ENCODE results near the gene PUM1.

PUM1 gene

DNA sequence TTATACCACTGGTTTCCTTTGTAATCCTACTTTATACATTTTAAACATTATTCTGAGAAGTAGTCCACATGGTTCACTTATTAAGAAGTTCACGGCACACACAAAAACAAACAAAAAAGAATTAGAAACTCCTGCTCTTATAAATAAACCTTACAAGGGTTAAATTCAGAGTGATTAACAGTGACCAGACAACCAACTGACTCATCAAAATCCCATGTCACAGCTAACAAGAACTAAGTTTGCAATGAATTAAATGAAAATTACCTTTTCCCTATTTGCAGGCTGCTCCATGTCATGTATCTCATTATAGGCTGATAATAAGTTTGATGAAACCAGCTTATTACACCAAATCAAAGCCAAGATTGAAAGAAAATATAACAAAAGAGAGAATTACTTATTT, 77.5 kb downstream of the PUM1 start:
- TF ChIP-seq, protein P1, sequence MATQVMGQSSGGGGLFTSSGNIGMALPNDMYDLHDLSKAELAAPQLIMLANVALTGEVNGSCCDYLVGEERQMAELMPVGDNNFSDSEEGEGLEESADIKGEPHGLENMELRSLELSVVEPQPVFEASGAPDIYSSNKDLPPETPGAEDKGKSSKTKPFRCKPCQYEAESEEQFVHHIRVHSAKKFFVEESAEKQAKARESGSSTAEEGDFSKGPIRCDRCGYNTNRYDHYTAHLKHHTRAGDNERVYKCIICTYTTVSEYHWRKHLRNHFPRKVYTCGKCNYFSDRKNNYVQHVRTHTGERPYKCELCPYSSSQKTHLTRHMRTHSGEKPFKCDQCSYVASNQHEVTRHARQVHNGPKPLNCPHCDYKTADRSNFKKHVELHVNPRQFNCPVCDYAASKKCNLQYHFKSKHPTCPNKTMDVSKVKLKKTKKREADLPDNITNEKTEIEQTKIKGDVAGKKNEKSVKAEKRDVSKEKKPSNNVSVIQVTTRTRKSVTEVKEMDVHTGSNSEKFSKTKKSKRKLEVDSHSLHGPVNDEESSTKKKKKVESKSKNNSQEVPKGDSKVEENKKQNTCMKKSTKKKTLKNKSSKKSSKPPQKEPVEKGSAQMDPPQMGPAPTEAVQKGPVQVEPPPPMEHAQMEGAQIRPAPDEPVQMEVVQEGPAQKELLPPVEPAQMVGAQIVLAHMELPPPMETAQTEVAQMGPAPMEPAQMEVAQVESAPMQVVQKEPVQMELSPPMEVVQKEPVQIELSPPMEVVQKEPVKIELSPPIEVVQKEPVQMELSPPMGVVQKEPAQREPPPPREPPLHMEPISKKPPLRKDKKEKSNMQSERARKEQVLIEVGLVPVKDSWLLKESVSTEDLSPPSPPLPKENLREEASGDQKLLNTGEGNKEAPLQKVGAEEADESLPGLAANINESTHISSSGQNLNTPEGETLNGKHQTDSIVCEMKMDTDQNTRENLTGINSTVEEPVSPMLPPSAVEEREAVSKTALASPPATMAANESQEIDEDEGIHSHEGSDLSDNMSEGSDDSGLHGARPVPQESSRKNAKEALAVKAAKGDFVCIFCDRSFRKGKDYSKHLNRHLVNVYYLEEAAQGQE (IDR thresholded peaks at IDR 0.05; ENCODE audit: insufficient read depth in 1 of 2, low read depth in 2 of 2, low read length in 2 of 2) = no peak
- TF ChIP-seq SIN3A (IDR thresholded peaks at IDR 0.05; ENCODE audit: borderline replicate concordance, insufficient read depth, low read length) (no peak), POLR2AphosphoS5 (IDR thresholded peaks at IDR 0.05; ENCODE audit: low read depth, low read length) (no peak), TAF1 (IDR thresholded peaks at IDR 0.05; ENCODE audit: borderline replicate concordance, insufficient read depth, low read length) (no peak), FOXP2 (optimal IDR thresholded peaks at IDR 0.05; ENCODE audit: borderline replicate concordance, extremely low read depth, extremely low read length, insufficient read depth) (no peak)

DNA sequence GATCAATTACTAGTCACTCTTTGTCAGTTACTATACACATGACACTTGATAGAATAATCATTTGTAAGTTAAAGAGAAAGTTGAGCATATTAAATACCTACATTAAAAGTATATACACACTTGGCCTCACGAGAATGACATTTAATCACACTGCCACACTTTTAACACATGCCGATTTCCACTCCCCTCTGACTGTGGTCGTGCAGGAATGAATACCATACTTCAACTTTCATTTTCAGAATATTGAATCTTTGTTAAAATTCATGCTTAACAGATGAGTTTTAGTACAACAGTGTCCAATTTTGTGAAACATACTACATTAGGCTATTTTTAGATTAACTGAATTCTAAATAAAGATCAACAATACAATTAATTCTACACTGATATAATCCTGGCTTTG, 78.8 kb downstream of the PUM1 start:
- TF ChIP-seq, protein P1 (IDR thresholded peaks at IDR 0.05; ENCODE audit: insufficient read depth in 1 of 2, low read depth in 2 of 2, low read length in 2 of 2) = no peak
- TF ChIP-seq FOXP2 (optimal IDR thresholded peaks at IDR 0.05; ENCODE audit: borderline replicate concordance, extremely low read depth, extremely low read length, insufficient read depth) (no peak), SIN3A (IDR thresholded peaks at IDR 0.05; ENCODE audit: borderline replicate concordance, insufficient read depth, low read length) (no peak), TAF1 (IDR thresholded peaks at IDR 0.05; ENCODE audit: borderline replicate concordance, insufficient read depth, low read length) (no peak), POLR2AphosphoS5 (IDR thresholded peaks at IDR 0.05; ENCODE audit: low read depth, low read length) (no peak)

DNA sequence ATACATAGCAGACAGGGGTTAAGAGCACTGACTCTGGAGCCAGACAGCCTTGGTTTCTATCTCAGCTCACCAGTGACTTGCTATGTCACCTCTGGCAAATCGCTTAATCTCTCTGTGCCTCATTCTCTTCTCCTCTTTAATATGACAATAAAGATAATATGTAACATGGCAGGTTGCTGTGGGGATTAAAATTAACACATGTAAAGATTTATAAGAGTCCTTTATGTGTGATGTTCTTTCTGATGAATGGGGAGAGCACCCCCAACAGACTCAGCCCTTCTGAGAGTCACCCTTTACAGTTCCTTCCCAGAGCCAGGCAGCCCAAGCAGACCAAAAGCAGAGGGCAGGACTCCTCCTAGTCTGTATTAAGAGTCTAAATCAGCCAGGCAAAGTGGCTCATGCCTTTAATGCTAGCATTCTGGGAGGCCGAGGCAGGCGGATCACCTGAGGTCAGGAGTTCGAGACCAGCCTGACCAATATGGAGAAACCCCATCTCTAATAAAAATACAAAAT, 80.5 kb downstream of the PUM1 start:
- TF ChIP-seq FOXP2 (optimal IDR thresholded peaks at IDR 0.05; ENCODE audit: borderline replicate concordance, extremely low read depth, extremely low read length, insufficient read depth) (no peak), SIN3A (IDR thresholded peaks at IDR 0.05; ENCODE audit: borderline replicate concordance, insufficient read depth, low read length) (no peak), POLR2AphosphoS5 (IDR thresholded peaks at IDR 0.05; ENCODE audit: low read depth, low read length) (no peak), TAF1 (IDR thresholded peaks at IDR 0.05; ENCODE audit: borderline replicate concordance, insufficient read depth, low read length) (no peak)
- TF ChIP-seq, protein P1 (IDR thresholded peaks at IDR 0.05; ENCODE audit: insufficient read depth in 1 of 2, low read depth in 2 of 2, low read length in 2 of 2) = no peak

DNA sequence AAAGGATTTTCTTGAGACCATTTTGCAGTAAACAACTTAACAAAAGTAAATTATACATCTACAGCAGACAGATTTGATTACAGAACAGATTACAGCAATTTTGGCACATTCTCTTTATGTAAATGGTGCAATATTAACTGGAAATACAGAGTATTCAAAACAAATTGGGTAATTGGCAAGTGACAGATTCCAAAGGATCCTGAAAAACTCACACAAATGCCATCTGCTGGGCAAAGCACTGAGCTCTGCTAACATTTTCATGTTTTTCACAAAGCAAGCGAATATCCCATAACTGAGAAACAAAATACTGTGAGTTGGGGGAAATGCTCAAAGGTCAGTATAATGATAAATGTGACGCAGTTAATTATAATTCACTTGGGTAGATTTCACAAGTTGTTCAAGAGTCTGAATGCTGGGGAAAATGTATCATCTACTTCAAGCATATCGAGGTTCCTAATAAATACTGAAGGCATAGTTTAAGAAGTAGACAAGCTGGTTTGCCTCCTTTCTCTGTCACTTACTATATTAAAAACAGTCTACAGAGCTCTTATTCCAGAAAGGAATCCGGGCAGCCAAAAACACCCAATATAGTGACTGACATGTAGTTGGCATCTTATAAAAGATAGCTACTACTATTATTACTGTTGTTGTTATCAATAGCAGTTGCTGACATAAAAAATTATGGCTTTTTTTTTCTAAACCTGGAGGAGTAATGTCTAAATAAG, 81.2 kb downstream of the PUM1 start:
- TF ChIP-seq FOXP2 (optimal IDR thresholded peaks at IDR 0.05; ENCODE audit: borderline replicate concordance, extremely low read depth, extremely low read length, insufficient read depth) (no peak), POLR2AphosphoS5 (IDR thresholded peaks at IDR 0.05; ENCODE audit: low read depth, low read length) (no peak), TAF1 (IDR thresholded peaks at IDR 0.05; ENCODE audit: borderline replicate concordance, insufficient read depth, low read length) (no peak), SIN3A (IDR thresholded peaks at IDR 0.05; ENCODE audit: borderline replicate concordance, insufficient read depth, low read length) (no peak)
- TF ChIP-seq, protein P1 (IDR thresholded peaks at IDR 0.05; ENCODE audit: insufficient read depth in 1 of 2, low read depth in 2 of 2, low read length in 2 of 2) = no peak

Measured in PFSK-1 (cell line).